ENCODE measurements around the gene MPLKIP. TPM values are rescaled to one million over a fixed set of nuclear protein-coding genes. Genes with fewer than 3 reads are reported as not detected.

MPLKIP gene
- polyA plus RNA-seq, 2 of the 4 experiments (the other 2 are of a cell fraction) = 32.2 to 46.0 TPM

GRCh38 chr7:40102897-40103296 lies 31.5 kb downstream of the MPLKIP start:
- TF ChIP-seq BHLHE40 (IDR thresholded peaks at IDR 0.05; ENCODE audit: low read depth, low read length) (no peak), KDM5A (IDR thresholded peaks at IDR 0.05) (no peak), CHD2 (IDR thresholded peaks at IDR 0.05; ENCODE audit: low read length, partially characterized antibody) (no peak), ELK1 (IDR thresholded peaks at IDR 0.05; ENCODE audit: low read depth, low read length) (no peak), RARB (CRISPR knock-in tag; IDR thresholded peaks at IDR 0.05) (no peak), REST (IDR thresholded peaks at IDR 0.05) (no peak), RAD21 (conservative IDR thresholded peaks at IDR 0.05 in 1 of 2, IDR thresholded peaks at IDR 0.05 in 1 of 2) (no peak), NPAS2 (CRISPR knock-in tag; IDR thresholded peaks at IDR 0.05; ENCODE audit: borderline replicate concordance) (no peak), MYC (IDR thresholded peaks at IDR 0.05; ENCODE audit: borderline replicate concordance, low read length) (no peak), FOSL2 (IDR thresholded peaks at IDR 0.05) (no peak), FOSL2 (CRISPR knock-in tag; IDR thresholded peaks at IDR 0.05) (no peak), USF2 (IDR thresholded peaks at IDR 0.05) (no peak), ZNF302 (CRISPR knock-in tag; IDR thresholded peaks at IDR 0.05) (no peak), RNF2 (IDR thresholded peaks at IDR 0.05; ENCODE audit: borderline replicate concordance, low read depth) (no peak), GATA3 (IDR thresholded peaks at IDR 0.05; ENCODE audit: borderline replicate concordance) (no peak), SMC3 (IDR thresholded peaks at IDR 0.05) (no peak)
- H3K4me2 ChIP-seq = no peak overlapping the region
- DNase-seq (ENCODE audit: low read depth in 1 of 2, low spot score in 1 of 2) (no peak), ATAC-seq (no peak), FAIRE-seq (no peak)
- H3K27ac ChIP-seq = no peak overlapping the region
- H3K4me3 ChIP-seq = no peak overlapping the region
- WGBS (ENCODE audit: missing lambda C conversion rate) = 96% methylated on average over 2 of the region's 2 CpGs
- no peaks in the 10 kb centered on the region for H3K4me1 ChIP-seq
- H3K9me3 ChIP-seq = no peaks in the 10 kb centered on the region
- ChIA-PET POLR2A (no interaction called here), CTCF (interaction anchor here (1.7 kb wide), 1 partner anchor 31 kb away, joined by 8 read pairs; the partner anchor contains the start of genes MPLKIP and SUGCT)

- Histone ChIP-seq H3K4me3 (no peak overlapping the region), H3K4me1 (no peaks in the 10 kb centered on the region), H3K4me2 (no peak overlapping the region), H3K9me3 (no peaks in the 10 kb centered on the region), H3K27ac (no peak overlapping the region)
- WGBS (ENCODE audit: missing lambda C conversion rate) = 93% methylated on average over 3 of the region's 3 CpGs
- CTCF ChIA-PET = interaction anchor here (0.6 to 1.7 kb wide), 4 partner anchors 33 to 1756 kb away, joined by 3 to 8 read pairs (median 4); partner anchors contain the start of genes MPLKIP and SUGCT
- FAIRE-seq = no peak
- TF ChIP-seq SREBF2 (IDR thresholded peaks at IDR 0.05) = no peak
- POLR2A ChIA-PET = no interaction called here
- ATAC-seq = no peak
- no peak for DNase-seq (ENCODE audit: low read depth in 1 of 2, low spot score in 1 of 2)
Measured at GRCh38 chr7:40101201-40101600, 33.2 kb downstream of the MPLKIP start.

GRCh38 chr7:40099837-40100236 lies 34.6 kb downstream of the MPLKIP start:
- no peak overlapping the region for H3K4me2 ChIP-seq
- POLR2A ChIA-PET = no interaction called here
- H3K4me1 ChIP-seq = no peaks in the 10 kb centered on the region
- no peak overlapping the region for H3K27ac ChIP-seq
- H3K4me3 ChIP-seq = no peak overlapping the region
- no peak for ATAC-seq
- TF ChIP-seq NFE2L2 (conservative IDR thresholded peaks at IDR 0.05; ENCODE audit: low read length) = no peak
- CTCF ChIA-PET = interaction anchor here (1.2 kb wide), 1 partner anchor 47 kb away, joined by 3 read pairs; no protein-coding TSS in a partner anchor
- no peak for DNase-seq (ENCODE audit: low read depth in 1 of 2, low spot score in 1 of 2)
- FAIRE-seq = no peak
- 94% methylated on average over 4 of the region's 4 CpGs for WGBS (ENCODE audit: missing lambda C conversion rate)
- H3K9me3 ChIP-seq = no peaks in the 10 kb centered on the region

Data from A549 (cell line).